Right lobe of liver (tissue), 6 donors: Measurements from ENCODE around the gene NT5DC1. TPM values are rescaled to one million over a fixed set of nuclear protein-coding genes. Genes with fewer than 3 reads are reported as not detected.

Source experiments
- ATAC-seq, 4 donors: fragments of 200-7000 bp; cut with Tn5 transposase; one replicate each; pipeline ENCODE4 v1.9.1; 2020; ENCODE audit warnings: mild to moderate bottlenecking in 4 of 4, moderate library complexity in 4 of 4
- DNase-seq, 3 donors: peaks; one replicate each; pipeline ENCODE4 v3.0.0-alpha.2; 2020
- H3K27ac ChIP-seq, 3 donors: fragments of 200-600 bp; one replicate each; pipeline ENCODE4 v1.8.0; 2022
- H3K27me3 ChIP-seq, 2 donors: fragments of 200-600 bp; one replicate each; pipeline ENCODE4 v1.8.0; 2022
- H3K36me3 ChIP-seq, 4 donors: fragments of 200-600 bp; sonication (generic) in 1 of 4; one replicate each; pipeline versions ENCODE4 v1.5.1 to v1.8.0; 2017 to 2022; ENCODE audit warnings: control low read depth in 1 of 4
- H3K4me1 ChIP-seq, 4 donors: fragments of 200-600 bp; sonication (generic) in 1 of 4; one replicate each; pipeline versions ENCODE4 v1.5.1 to v1.8.0; 2017 to 2022; ENCODE audit warnings: control low read depth in 1 of 4
- H3K4me3 ChIP-seq, 3 donors: fragments of 200-600 bp; one replicate each; pipeline ENCODE4 v1.8.0; 2022
- H3K9me3 ChIP-seq, 4 donors: fragments of 200-600 bp; sonication (generic) in 1 of 4; one replicate each; pipeline versions ENCODE4 v1.5.1 to v1.8.0; 2017 to 2022; ENCODE audit warnings: control low read depth in 1 of 4
- POLR2A ChIP-seq: fragments of 450-650 bp; IDR thresholded peaks from one replicate; pipeline ENCODE4 v1.6.1; 2017; ENCODE audit warnings: antibody characterized with exemption, mild to moderate bottlenecking
- WGBS: methylation state at CpG from one replicate; pipeline ENCODE4 v1.1.6; 2018; ENCODE audit warnings: low coverage, low lambda C conversion rate; ENCODE audit not compliant: insufficient coverage; ENCODE audit errors: missing lambda C conversion rate; 5-methylcytosine and 5-hydroxymethylcytosine counted together
- intact Hi-C, 2 donors: fragments of 100-400 bp; cut with DNase I; formaldehyde crosslinking; loops; one replicate each; pipeline versions ENCODE4 v1.11.2 to v1.14.1; 2022
- total RNA-seq, 6 experiments: library from RNA; depleted of rRNA in 2 of 6; stranded (reverse); fragments of >200 nt in 2 of 6; fragmentation: NEBNext Ultra II Directional in 3 of 6; extraction: Animal tissue kit (Norgen Biotek cat#: 25700) in 3 of 6; gene quantifications; one replicate each; pipeline versions ENCODE4 v1.1.0 to v1.2.4, GENCODE V29; 2016 to 2023
- TF ChIP-seq, protein P1 (sequence below), 4 donors: fragments of 200-600 bp in 3 of 4; fragments of 450-650 bp in 1 of 4; IDR thresholded peaks; one replicate each; pipeline versions ENCODE4 v1.5.1 to v1.8.0; 2016 to 2022; ENCODE audit warnings: antibody characterized with exemption in 4 of 4, mild to moderate bottlenecking in 2 of 4
- donor health status: DM: no; HTN: yes; CAD: no.
- donor health status: DM: no; HTN: no; CAD: no.
- donor health status: DM: no; HTN: no; CAD: no.
- donor health status: DM: no; HTN: yes; CAD: no.
- donor health status: DM: no; HTN: yes; CAD: no.

The NT5DC1 gene
- total RNA-seq, 6 experiments from 2014 or later, result 8.5 to 49.1 (median 34.8) TPM

DNA sequence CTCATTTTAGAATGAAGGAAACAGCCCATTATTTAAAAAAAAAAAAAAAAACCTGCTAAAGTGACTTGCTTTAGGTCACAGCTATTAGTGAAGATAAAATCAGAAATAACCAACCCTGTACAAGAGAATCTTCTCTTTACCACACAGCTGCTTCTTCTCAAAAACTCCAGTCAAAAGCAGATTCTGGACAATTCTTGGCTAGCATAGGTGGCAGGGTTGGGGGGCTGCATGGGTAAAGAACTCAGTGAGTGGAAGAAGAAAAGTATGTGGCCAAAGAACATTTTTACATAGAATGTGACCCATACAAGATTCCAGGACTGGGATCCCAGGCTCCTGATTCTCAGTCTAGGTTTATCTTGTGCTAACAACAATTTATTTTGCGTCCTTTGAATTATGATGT is 30.6 kb upstream of the NT5DC1 start:
- ATAC-seq (no peak), DNase-seq (no peak)
- Histone ChIP-seq H3K36me3 (no peaks in the 10 kb centered on the region), H3K9me3 (no peaks in the 10 kb centered on the region), H3K4me3 (no peak overlapping the region), H3K27me3 (no peaks in the 10 kb centered on the region), H3K4me1 (peaks cover 0 to 4% (median 0%) of the 10 kb centered on the region in 4 donors), H3K27ac (no peak overlapping the region)
- intact Hi-C loops, result no loop called here
- TF ChIP-seq, protein P1, sequence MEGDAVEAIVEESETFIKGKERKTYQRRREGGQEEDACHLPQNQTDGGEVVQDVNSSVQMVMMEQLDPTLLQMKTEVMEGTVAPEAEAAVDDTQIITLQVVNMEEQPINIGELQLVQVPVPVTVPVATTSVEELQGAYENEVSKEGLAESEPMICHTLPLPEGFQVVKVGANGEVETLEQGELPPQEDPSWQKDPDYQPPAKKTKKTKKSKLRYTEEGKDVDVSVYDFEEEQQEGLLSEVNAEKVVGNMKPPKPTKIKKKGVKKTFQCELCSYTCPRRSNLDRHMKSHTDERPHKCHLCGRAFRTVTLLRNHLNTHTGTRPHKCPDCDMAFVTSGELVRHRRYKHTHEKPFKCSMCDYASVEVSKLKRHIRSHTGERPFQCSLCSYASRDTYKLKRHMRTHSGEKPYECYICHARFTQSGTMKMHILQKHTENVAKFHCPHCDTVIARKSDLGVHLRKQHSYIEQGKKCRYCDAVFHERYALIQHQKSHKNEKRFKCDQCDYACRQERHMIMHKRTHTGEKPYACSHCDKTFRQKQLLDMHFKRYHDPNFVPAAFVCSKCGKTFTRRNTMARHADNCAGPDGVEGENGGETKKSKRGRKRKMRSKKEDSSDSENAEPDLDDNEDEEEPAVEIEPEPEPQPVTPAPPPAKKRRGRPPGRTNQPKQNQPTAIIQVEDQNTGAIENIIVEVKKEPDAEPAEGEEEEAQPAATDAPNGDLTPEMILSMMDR (IDR thresholded peaks at IDR 0.05), result no peak
- TF ChIP-seq POLR2A, result no peak
- 87% methylated on average over 1 of the region's 1 CpG for WGBS

DNA sequence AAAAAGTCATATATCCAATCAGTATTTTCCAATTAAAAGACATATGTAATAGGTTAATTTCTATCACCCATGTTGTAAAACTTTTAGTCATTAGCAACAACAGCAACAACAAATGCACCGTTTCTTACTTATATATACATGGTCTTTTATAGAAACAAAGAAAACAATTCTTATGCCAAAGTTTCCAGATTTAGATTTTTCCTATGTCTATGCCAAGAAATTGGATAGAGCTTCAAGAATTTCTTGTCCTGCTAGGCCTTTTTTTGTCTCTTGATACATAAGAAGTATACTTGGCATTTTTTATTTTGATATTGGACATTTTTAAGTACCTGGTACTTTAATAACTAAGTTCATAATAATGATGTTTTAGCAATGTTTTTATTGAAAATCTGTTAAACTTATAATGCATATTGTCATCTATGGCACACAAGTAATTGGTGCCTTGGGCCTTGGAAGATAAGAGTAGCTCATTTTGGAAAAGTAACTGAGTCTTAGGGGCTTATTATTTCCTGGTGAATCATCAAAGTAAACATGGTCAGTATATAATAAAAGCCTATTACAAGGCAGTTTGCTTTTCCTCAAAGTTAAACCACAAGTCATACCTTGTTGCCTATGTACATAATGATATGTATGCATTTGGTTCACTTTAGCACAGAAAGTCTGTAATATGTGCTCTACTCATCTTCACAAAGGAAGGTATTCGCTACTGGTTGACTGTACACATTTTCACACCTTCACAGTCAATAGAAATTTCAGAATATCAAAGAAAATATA is 29.9 kb upstream of the NT5DC1 start:
- intact Hi-C loops, result no loop called here
- no peak overlapping the region for H3K4me3 ChIP-seq
- H3K36me3 ChIP-seq, result no peaks in the 10 kb centered on the region
- TF ChIP-seq POLR2A, result no peak
- TF ChIP-seq, protein P1 (IDR thresholded peaks at IDR 0.05), result no peak
- H3K9me3 ChIP-seq, result no peaks in the 10 kb centered on the region
- ATAC-seq (no peak), DNase-seq (no peak)
- peaks cover 0 to 4% (median 0%) of the 10 kb centered on the region in 4 donors for H3K4me1 ChIP-seq
- H3K27me3 ChIP-seq, result no peaks in the 10 kb centered on the region
- no peak overlapping the region for H3K27ac ChIP-seq
- 86% methylated on average over 2 of the region's 2 CpGs for WGBS

DNA sequence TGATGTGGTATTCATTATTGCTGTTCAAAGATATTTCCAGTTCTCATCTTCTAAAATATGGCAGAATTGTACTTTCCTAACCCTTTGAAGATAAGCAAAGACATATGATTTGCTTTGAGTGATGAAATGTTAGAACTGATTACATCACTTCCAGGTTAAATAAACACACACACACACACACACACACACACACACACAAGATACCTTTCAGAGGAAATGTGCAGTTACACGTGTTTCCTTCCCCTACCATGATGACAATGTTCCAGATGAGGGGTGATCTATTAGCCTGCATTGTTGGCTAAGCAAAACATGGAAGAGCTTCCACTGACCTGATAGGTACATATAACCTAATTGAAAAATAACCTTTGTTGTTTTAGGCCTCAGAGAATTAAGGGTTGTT is 28.3 kb upstream of the NT5DC1 start:
- Histone ChIP-seq H3K27ac (no peak overlapping the region), H3K27me3 (no peaks in the 10 kb centered on the region), H3K9me3 (no peaks in the 10 kb centered on the region), H3K4me3 (no peak overlapping the region), H3K4me1 (peaks cover 0 to 4% (median 0%) of the 10 kb centered on the region in 4 donors), H3K36me3 (no peaks in the 10 kb centered on the region)
- DNase-seq (no peak), ATAC-seq (peak in 3 of 4 donors; percentile 59 to 78 (median 63))
- no peak for TF ChIP-seq POLR2A
- TF ChIP-seq, protein P1 (IDR thresholded peaks at IDR 0.05), result no peak
- 0% methylated on average over 1 of the region's 1 CpG for WGBS
- intact Hi-C loops, result no loop called here

DNA sequence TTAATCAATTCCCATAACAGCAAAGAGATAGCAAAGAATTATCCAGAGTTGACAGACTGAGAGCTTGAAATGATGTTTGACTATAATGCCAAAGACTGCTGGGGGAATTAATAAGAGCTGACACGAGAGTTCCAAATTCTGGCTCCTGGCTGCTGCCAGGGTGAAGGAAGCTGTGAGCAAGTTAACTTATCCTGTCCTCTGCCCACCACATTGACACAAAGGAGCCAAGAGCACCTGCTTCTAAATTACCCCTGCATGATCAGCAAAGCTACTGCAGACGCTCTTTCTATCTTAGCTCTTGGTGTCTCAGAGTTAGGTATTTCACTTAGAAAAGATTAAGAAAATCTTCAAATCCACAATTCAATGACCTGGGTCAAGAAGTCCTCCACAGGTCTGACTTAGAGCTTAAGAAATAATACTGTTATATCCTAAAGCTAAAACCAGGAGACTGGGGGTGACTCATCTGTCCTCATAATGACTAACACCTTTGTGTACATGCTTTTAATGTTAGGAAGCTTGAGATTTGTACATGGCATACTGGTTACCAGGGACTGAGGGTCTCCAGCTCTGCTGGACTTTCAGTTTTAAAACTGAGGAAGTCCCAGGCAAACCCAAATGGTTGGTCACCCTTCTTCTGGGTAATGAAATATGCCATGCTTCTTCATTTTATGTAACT is 26.8 kb upstream of the NT5DC1 start:
- WGBS, result 75% methylated on average over 2 of the region's 2 CpGs
- no peaks in the 10 kb centered on the region for H3K27me3 ChIP-seq
- no peak overlapping the region for H3K27ac ChIP-seq
- ATAC-seq (peak in 1 of 4 donors; percentile 82), DNase-seq (no peak)
- intact Hi-C loops, result no loop called here
- no peaks in the 10 kb centered on the region for H3K9me3 ChIP-seq
- H3K4me3 ChIP-seq, result no peak overlapping the region
- TF ChIP-seq POLR2A, result no peak
- TF ChIP-seq, protein P1 (IDR thresholded peaks at IDR 0.05), result no peak
- peaks cover 0 to 9% (median 0%) of the 10 kb centered on the region in 4 donors for H3K4me1 ChIP-seq
- no peaks in the 10 kb centered on the region for H3K36me3 ChIP-seq
